SK-N-SH treated with all-trans-retinoic acid at 6 μM for 48 hours (cell line): ENCODE data around the gene VPS13A.
"Not testable (repeated sequence)": the region's sequence is repeated elsewhere in the genome, so short reads cannot be mapped to it uniquely, and the experiment has no call there.

ENCODE experiments used
- ATAC-seq: fragments of 200-7000 bp; cut with Tn5 transposase; 3 replicates; pipeline ENCODE4 v1.9.1; 2020; ENCODE audit warnings: mild to moderate bottlenecking, moderate library complexity
- ARNTL ChIP-seq: fragments of 450-650 bp; formaldehyde crosslinking; IDR thresholded peaks from 2 replicates; pipeline ENCODE4 v1.5.0; 2020; ENCODE audit warnings: low read depth, mild to moderate bottlenecking, moderate library complexity, borderline replicate concordance
- CSDC2 ChIP-seq: fragments of 250-450 bp; sonication (Bioruptor Pico); IDR thresholded peaks from 2 replicates; pipeline ENCODE4 v1.5.0; 2020; ENCODE audit warnings: mild to moderate bottlenecking, moderate library complexity
- ESRRG ChIP-seq: fragments of 250-450 bp; sonication (Bioruptor Pico); IDR thresholded peaks from 2 replicates; pipeline ENCODE4 v1.6.1; 2021; ENCODE audit warnings: mild to moderate bottlenecking
- GLIS3 ChIP-seq: fragments of 250-450 bp; sonication (Bioruptor Pico); IDR thresholded peaks from 2 replicates; pipeline ENCODE4 v1.5.0; 2020; ENCODE audit warnings: mild to moderate bottlenecking, moderate library complexity
- ISL1 ChIP-seq: fragments of 250-450 bp; sonication (Bioruptor Pico); IDR thresholded peaks from 2 replicates; pipeline ENCODE4 v2.1.2; 2022; ENCODE audit warnings: mild to moderate bottlenecking, moderate library complexity
- OSR1 ChIP-seq: fragments of 250-450 bp; sonication (Bioruptor Pico); IDR thresholded peaks from 2 replicates; pipeline ENCODE4 v1.8.0; 2022; ENCODE audit warnings: moderate library complexity, mild to moderate bottlenecking, inconsistent platforms
- PPARA ChIP-seq: fragments of 250-450 bp; sonication (Bioruptor Pico); IDR thresholded peaks from 2 replicates; pipeline ENCODE4 v1.5.0; 2020; ENCODE audit warnings: mild to moderate bottlenecking, borderline replicate concordance
- RARB ChIP-seq: fragments of 250-450 bp; sonication (Bioruptor Pico); IDR thresholded peaks from 2 replicates; pipeline ENCODE4 v1.8.0; 2021; ENCODE audit warnings: mild to moderate bottlenecking, moderate library complexity
- TOX ChIP-seq: fragments of 250-450 bp; sonication (Bioruptor Pico); IDR thresholded peaks from 2 replicates; pipeline ENCODE4 v1.8.0; 2021; ENCODE audit warnings: mild to moderate bottlenecking, moderate library complexity, borderline replicate concordance
- ZC3H10 ChIP-seq: fragments of 250-450 bp; sonication (Bioruptor Pico); IDR thresholded peaks from 2 replicates; pipeline ENCODE4 v1.5.1; 2021; ENCODE audit warnings: mild to moderate bottlenecking, moderate library complexity
- ZFP3 ChIP-seq: fragments of 250-450 bp; sonication (Bioruptor Pico); IDR thresholded peaks from 2 replicates; pipeline ENCODE4 v1.5.0; 2020; ENCODE audit warnings: mild to moderate bottlenecking, moderate library complexity
- ZFP30 ChIP-seq: fragments of 450-650 bp; formaldehyde crosslinking; IDR thresholded peaks from 2 replicates; pipeline ENCODE4 v1.5.0; 2022; ENCODE audit warnings: mild to moderate bottlenecking, moderate library complexity
- ZNF70 ChIP-seq: fragments of 450-650 bp; formaldehyde crosslinking; IDR thresholded peaks from 2 replicates; pipeline ENCODE4 v1.5.0; 2020; ENCODE audit warnings: mild to moderate bottlenecking, moderate library complexity
- TF ChIP-seq, protein P1 (sequence below): fragments of 250-450 bp; sonication (Bioruptor Pico); IDR thresholded peaks from 2 replicates; pipeline ENCODE4 v1.5.1; 2021; ENCODE audit warnings: mild to moderate bottlenecking, moderate library complexity
- TF ChIP-seq, protein P2 (sequence below): fragments of 250-450 bp; sonication (Bioruptor Pico); IDR thresholded peaks from 2 replicates; pipeline ENCODE4 v1.5.0; 2020; ENCODE audit warnings: mild to moderate bottlenecking, moderate library complexity
- TF ChIP-seq, protein P3 (sequence below): fragments of 250-450 bp; sonication (Bioruptor Pico); IDR thresholded peaks from 2 replicates; pipeline ENCODE4 v1.5.1; 2020; ENCODE audit warnings: low read depth, mild to moderate bottlenecking, moderate library complexity
- TF ChIP-seq, protein P4 (sequence below): fragments of 250-450 bp; sonication (Bioruptor Pico); IDR thresholded peaks from 2 replicates; pipeline ENCODE4 v1.8.0; 2021; ENCODE audit warnings: low read depth, mild to moderate bottlenecking, moderate library complexity, borderline replicate concordance

The VPS13A gene

DNA sequence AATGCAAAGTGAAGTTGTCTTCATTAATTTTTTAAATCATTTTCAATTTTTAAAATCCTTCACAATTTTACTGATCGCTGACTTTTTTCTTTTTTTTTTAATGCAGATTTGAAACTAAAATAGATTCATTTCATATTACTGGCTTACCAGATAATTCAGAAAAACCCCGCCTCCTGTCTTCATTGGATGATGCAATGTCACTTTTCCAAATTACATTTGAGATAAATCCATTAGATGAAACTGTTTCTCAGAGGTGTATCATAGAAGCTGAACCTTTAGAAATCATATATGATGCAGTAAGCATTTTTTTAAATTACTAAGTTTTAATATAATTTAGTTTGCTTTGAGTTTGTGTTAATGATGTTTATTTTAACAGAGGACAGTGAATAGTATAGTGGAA lies 60.6 kb downstream of the VPS13A start:
- no peak for TF ChIP-seq RARB (CRISPR knock-in tag)
- no peak for TF ChIP-seq OSR1 (CRISPR knock-in tag)
- no peak for TF ChIP-seq ZNF70
- TF ChIP-seq PPARA (CRISPR knock-in tag): no peak
- TF ChIP-seq, protein P1, sequence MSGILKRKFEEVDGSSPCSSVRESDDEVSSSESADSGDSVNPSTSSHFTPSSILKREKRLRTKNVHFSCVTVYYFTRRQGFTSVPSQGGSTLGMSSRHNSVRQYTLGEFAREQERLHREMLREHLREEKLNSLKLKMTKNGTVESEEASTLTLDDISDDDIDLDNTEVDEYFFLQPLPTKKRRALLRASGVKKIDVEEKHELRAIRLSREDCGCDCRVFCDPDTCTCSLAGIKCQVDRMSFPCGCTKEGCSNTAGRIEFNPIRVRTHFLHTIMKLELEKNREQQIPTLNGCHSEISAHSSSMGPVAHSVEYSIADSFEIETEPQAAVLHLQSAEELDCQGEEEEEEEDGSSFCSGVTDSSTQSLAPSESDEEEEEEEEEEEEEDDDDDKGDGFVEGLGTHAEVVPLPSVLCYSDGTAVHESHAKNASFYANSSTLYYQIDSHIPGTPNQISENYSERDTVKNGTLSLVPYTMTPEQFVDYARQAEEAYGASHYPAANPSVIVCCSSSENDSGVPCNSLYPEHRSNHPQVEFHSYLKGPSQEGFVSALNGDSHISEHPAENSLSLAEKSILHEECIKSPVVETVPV (CRISPR knock-in tag): no peak
- TF ChIP-seq CSDC2 (CRISPR knock-in tag): no peak
- no peak for TF ChIP-seq GLIS3
- TF ChIP-seq ZFP30 (CRISPR knock-in tag): no peak
- no peak for TF ChIP-seq ZC3H10 (CRISPR knock-in tag)
- no peak for TF ChIP-seq ISL1 (CRISPR knock-in tag)
- TF ChIP-seq, protein P2, sequence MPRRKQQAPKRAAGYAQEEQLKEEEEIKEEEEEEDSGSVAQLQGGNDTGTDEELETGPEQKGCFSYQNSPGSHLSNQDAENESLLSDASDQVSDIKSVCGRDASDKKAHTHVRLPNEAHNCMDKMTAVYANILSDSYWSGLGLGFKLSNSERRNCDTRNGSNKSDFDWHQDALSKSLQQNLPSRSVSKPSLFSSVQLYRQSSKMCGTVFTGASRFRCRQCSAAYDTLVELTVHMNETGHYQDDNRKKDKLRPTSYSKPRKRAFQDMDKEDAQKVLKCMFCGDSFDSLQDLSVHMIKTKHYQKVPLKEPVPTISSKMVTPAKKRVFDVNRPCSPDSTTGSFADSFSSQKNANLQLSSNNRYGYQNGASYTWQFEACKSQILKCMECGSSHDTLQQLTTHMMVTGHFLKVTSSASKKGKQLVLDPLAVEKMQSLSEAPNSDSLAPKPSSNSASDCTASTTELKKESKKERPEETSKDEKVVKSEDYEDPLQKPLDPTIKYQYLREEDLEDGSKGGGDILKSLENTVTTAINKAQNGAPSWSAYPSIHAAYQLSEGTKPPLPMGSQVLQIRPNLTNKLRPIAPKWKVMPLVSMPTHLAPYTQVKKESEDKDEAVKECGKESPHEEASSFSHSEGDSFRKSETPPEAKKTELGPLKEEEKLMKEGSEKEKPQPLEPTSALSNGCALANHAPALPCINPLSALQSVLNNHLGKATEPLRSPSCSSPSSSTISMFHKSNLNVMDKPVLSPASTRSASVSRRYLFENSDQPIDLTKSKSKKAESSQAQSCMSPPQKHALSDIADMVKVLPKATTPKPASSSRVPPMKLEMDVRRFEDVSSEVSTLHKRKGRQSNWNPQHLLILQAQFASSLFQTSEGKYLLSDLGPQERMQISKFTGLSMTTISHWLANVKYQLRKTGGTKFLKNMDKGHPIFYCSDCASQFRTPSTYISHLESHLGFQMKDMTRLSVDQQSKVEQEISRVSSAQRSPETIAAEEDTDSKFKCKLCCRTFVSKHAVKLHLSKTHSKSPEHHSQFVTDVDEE (CRISPR knock-in tag): no peak
- TF ChIP-seq ESRRG (CRISPR knock-in tag): no peak
- TF ChIP-seq, protein P3, sequence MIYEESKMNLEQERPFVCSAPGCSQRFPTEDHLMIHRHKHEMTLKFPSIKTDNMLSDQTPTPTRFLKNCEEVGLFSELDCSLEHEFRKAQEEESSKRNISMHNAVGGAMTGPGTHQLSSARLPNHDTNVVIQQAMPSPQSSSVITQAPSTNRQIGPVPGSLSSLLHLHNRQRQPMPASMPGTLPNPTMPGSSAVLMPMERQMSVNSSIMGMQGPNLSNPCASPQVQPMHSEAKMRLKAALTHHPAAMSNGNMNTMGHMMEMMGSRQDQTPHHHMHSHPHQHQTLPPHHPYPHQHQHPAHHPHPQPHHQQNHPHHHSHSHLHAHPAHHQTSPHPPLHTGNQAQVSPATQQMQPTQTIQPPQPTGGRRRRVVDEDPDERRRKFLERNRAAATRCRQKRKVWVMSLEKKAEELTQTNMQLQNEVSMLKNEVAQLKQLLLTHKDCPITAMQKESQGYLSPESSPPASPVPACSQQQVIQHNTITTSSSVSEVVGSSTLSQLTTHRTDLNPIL (CRISPR knock-in tag): no peak
- TF ChIP-seq ARNTL (CRISPR knock-in tag): no peak
- TF ChIP-seq TOX (CRISPR knock-in tag): no peak
- no peak for TF ChIP-seq ZFP3
- ATAC-seq: no peak

DNA sequence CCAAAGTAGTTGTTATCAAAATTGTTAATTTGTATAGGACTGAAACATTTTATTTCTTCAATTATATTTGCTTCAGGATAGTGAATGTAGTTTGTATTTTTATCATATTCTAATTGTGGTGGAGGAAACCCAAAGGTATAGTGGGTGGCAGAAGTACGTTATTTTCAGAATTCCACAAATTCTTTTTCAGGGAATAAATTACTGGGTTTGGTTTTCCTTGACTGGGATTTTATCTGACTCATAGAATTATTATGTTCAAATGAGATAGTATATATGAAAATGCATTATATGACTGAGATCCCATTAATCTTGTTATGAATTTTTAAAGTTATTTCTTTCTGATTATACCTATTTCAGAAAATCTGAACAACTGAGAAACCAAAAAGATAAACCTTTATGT lies 73.7 kb downstream of the VPS13A start:
- peak; percentile 49; the same call in 2 of the 3 replicates for ATAC-seq
- TF ChIP-seq ISL1 (CRISPR knock-in tag) (peak; percentile 55), ARNTL (CRISPR knock-in tag) (no peak)

DNA sequence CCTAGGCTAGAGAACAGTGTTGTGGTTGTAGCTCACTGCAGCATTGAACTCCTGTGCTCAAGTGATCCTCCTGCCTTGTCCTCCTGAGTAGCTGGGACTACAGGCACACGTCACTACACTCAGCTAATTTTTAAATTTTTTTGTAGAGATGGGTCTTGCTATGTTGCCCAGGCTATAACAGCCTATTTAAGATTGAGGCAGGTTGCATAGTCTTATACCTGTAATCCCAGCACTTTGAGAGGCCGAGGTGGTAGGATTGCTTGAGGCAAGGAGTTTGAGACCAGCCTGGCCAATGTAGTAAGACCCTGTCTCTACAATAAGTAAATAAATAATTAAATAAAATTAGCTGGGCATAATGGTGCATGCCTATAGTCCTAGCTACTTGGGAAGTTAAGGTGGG lies 79.9 kb downstream of the VPS13A start:
- TF ChIP-seq ZFP3 (no peak), PPARA (CRISPR knock-in tag) (no peak), CSDC2 (CRISPR knock-in tag) (no peak), TOX (CRISPR knock-in tag) (no peak), ISL1 (CRISPR knock-in tag) (no peak), ZNF70 (no peak), RARB (CRISPR knock-in tag) (no peak), ZFP30 (CRISPR knock-in tag) (no peak), ARNTL (CRISPR knock-in tag) (no peak), GLIS3 (no peak)
- TF ChIP-seq, protein P4, sequence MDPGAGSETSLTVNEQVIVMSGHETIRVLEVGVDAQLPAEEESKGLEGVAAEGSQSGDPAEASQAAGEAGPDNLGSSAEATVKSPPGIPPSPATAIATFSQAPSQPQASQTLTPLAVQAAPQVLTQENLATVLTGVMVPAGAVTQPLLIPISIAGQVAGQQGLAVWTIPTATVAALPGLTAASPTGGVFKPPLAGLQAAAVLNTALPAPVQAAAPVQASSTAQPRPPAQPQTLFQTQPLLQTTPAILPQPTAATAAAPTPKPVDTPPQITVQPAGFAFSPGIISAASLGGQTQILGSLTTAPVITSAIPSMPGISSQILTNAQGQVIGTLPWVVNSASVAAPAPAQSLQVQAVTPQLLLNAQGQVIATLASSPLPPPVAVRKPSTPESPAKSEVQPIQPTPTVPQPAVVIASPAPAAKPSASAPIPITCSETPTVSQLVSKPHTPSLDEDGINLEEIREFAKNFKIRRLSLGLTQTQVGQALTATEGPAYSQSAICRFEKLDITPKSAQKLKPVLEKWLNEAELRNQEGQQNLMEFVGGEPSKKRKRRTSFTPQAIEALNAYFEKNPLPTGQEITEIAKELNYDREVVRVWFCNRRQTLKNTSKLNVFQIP (CRISPR knock-in tag): no peak
- ATAC-seq: no peak

DNA sequence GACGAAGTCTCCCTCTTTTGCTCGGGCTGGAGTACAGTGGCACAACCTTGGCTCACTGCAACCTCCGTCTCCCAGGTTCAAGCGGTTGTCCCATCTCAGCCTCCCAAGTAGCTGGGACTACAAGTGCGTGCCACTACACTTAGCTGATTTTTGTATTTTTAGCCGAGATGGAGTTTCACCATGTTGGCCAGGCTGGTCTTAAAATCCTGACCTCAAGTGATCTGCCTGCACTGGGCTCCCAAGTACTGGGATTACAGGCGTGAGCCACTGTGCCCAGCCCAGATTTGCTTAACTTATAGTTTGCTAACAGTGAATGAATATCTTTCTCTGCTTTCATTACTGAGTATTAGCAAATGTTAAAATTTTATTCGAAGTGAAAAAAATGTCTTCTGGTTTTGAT lies 84.3 kb downstream of the VPS13A start:
- no peak for TF ChIP-seq GLIS3
- no peak for TF ChIP-seq ARNTL (CRISPR knock-in tag)
- ATAC-seq: no peak

DNA sequence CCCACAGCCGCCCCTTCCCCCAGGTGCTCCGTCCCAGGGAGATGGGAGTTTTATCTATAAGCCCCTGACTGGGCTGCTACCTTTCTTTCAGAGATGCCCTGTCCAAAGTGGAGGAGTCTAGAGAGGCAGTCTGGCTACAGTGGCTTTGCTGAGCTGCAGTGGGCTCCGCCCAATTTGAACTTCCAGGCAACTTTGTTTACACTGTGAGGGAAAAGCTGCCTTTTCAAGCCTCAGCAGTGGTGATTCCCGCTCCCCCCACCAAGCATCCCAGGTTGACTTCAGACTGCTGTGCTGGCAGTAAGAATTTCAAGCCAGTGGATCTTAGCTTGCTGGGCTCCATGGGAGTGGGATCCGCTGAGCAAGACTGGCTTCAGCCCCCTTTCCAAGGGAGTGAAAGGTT lies 90.4 kb downstream of the VPS13A start:
- ATAC-seq: not testable (repeated sequence)
